ENCODE measurements around the gene NANOS3. TPM values are rescaled to one million over a fixed set of nuclear protein-coding genes. Genes with fewer than 3 reads are reported as not detected.

NANOS3 gene
- total RNA-seq, 3 donors from 2014 or later = 1.5 TPM; not detected in 2

DNA sequence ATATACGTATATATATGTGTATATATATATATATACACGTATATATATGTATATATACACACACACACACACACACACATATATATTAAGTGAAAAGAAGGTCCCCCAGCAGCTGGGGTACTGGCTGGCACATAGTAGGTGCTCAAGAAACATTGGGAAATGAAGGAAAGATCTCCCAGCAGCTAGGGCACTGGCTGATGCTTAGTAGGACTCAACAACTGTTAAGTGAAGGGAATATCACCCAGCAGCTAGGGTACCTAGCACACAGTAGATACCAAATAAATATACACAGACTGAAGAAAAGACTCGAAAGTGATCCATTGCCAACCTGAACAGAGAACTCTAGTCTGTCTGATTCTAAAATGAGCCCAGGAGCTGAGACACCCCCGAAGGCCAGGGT lies 49.1 kb downstream of the NANOS3 start:
- no peaks in the 10 kb centered on the region for H3K36me3 ChIP-seq (ENCODE audit: low read depth)
- intact Hi-C loops (cut with DNase I, micrococcal nuclease) = no loop called here

DNA sequence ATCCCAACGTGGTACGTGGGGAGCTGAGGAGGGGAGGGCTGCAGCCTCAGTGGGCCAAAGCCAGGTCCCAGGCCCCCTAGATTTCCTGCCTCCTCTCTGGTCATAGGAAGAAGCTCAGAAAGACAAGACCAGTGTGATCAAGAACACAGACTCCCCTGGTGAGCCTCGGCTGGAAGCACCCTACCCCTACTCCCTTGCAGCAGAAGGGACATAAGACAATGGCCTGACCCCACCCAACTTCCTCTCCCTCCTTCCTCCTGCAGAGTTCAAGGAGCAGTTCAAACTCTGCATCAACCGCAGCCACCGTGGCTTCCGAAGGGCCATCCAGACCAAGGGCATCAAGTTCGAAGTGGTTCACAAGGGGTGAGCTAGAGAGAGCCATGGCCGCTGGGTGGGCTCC lies 49.8 kb downstream of the NANOS3 start:
- DNase-seq (no peak), ATAC-seq (peak; percentile 21)
- H3K36me3 ChIP-seq (ENCODE audit: low read depth) = no peaks in the 10 kb centered on the region
- TF ChIP-seq, protein P1, sequence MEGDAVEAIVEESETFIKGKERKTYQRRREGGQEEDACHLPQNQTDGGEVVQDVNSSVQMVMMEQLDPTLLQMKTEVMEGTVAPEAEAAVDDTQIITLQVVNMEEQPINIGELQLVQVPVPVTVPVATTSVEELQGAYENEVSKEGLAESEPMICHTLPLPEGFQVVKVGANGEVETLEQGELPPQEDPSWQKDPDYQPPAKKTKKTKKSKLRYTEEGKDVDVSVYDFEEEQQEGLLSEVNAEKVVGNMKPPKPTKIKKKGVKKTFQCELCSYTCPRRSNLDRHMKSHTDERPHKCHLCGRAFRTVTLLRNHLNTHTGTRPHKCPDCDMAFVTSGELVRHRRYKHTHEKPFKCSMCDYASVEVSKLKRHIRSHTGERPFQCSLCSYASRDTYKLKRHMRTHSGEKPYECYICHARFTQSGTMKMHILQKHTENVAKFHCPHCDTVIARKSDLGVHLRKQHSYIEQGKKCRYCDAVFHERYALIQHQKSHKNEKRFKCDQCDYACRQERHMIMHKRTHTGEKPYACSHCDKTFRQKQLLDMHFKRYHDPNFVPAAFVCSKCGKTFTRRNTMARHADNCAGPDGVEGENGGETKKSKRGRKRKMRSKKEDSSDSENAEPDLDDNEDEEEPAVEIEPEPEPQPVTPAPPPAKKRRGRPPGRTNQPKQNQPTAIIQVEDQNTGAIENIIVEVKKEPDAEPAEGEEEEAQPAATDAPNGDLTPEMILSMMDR (IDR thresholded peaks at IDR 0.05) = no peak
- intact Hi-C loops (cut with DNase I, micrococcal nuclease) = no loop called here
- H3K9me3 ChIP-seq = no peaks in the 10 kb centered on the region
- no peak overlapping the region for H3K4me3 ChIP-seq
- H3K4me1 ChIP-seq (ENCODE audit: low read depth) = no peaks in the 10 kb centered on the region

More for the DNA sequence above, 49.1 kb downstream of the NANOS3 start:
- DNase-seq (no peak), ATAC-seq (no peak)
- TF ChIP-seq, protein P1 (IDR thresholded peaks at IDR 0.05) = no peak
- H3K4me3 ChIP-seq = no peak overlapping the region
- no peaks in the 10 kb centered on the region for H3K9me3 ChIP-seq
- H3K4me1 ChIP-seq (ENCODE audit: low read depth) = no peaks in the 10 kb centered on the region

DNA sequence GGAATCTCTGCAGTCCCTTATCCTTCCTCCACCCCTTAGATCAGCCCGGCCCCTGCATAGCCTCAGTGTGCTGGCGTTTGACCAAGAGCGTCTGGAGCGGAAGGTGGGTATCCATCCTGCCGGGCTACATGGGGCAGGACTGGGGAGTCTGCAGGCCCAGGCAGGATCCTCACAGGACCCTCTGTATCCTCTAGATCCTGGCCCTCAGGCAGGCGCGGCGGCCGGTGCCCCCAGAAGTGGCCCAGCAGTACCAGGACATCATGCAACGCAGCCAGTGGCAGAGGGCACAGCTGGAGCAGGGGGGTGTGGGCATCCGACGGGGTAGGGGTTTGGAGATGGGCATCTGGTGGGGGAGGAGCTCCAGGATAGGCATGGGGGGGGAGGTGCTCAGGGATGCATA lies 52.4 kb downstream of the NANOS3 start:
- H3K4me3 ChIP-seq = no peak overlapping the region
- peaks cover 3% of the 10 kb centered on the region for H3K4me1 ChIP-seq (ENCODE audit: low read depth)
- intact Hi-C loops (cut with DNase I, micrococcal nuclease) = no loop called here
- TF ChIP-seq, protein P1 (IDR thresholded peaks at IDR 0.05) = no peak
- no peaks in the 10 kb centered on the region for H3K36me3 ChIP-seq (ENCODE audit: low read depth)
- H3K9me3 ChIP-seq = no peaks in the 10 kb centered on the region
- ATAC-seq (no peak), DNase-seq (no peak)

DNA sequence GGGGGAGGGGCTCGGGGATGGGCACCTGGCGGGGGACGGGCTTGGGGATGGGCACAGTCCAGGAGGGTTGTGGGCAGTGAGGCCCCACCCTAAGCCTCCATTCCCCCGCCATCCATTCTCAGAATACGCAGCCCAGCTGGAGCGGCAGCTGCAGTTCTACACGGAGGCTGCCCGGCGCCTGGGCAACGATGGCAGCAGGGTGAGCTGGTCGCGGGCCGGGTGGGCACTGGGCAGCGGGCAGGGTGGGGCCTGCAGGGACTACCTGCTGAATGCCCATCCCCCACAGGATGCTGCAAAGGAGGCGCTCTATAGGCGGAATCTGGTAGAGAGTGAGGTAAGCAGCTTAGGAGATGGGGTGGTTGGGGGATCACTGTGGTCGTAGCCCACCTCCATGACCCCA lies 53.0 kb downstream of the NANOS3 start:
- Histone ChIP-seq H3K4me1 (ENCODE audit: low read depth) (peaks cover 4% of the 10 kb centered on the region), H3K4me3 (no peak overlapping the region), H3K36me3 (ENCODE audit: low read depth) (no peaks in the 10 kb centered on the region), H3K9me3 (no peaks in the 10 kb centered on the region)
- DNase-seq = no peak
- intact Hi-C loops (cut with DNase I, micrococcal nuclease) = no loop called here
- TF ChIP-seq, protein P1 (IDR thresholded peaks at IDR 0.05) = no peak
- no peak for ATAC-seq

Small RNAs within 50 kb of the gene (microRNA-seq; reads per million reads assigned to microRNA genes)
- 268 reads per million, percentile 73 among the genes with 10 or more reads in this experiment for gene MIR181C
- gene MIR181D = 175 reads per million, percentile 67 among the genes with 10 or more reads in this experiment

Other genes with a start within 250 kb of the NANOS3 start
- gene MRI1, start 112.6 kb upstream of the NANOS3 start, total RNA-seq = 10 to 100 TPM; 24.2 to 32.4 (median 28.7) TPM
- 10 to 100 TPM; 47.8 to 49.5 (median 49.3) TPM for gene C19orf53, start 102.7 kb upstream of the NANOS3 start, total RNA-seq
- 1 to 10 TPM; 4.1 to 4.6 (median 4.1) TPM for gene ZSWIM4, start 81.7 kb upstream of the NANOS3 start, total RNA-seq
- 10 to 100 TPM in 2 of 3 donors, 1 to 10 TPM in 1; 5.5 to 12.9 (median 10.8) TPM for gene BRME1, start 29.0 kb downstream of the NANOS3 start, total RNA-seq
- gene CC2D1A, start 29.1 kb downstream of the NANOS3 start, total RNA-seq = 100 to 1,000 TPM in 2 of 3 donors, 10 to 100 TPM in 1; 68.4 to 118 (median 101) TPM
- 1 to 10 TPM; 1.7 to 3.4 (median 2.9) TPM for gene PODNL1, start 61.3 kb downstream of the NANOS3 start, total RNA-seq
- 10 to 100 TPM; 26.4 to 35.2 (median 34.7) TPM for gene DCAF15, start 75.4 kb downstream of the NANOS3 start, total RNA-seq
- gene RFX1, start 129.2 kb downstream of the NANOS3 start, total RNA-seq = 10 to 100 TPM; 15.8 to 17.9 (median 17.1) TPM
- gene RLN3, start 151.0 kb downstream of the NANOS3 start, total RNA-seq = not detected
- gene IL27RA, start 154.6 kb downstream of the NANOS3 start, total RNA-seq = 1 to 10 TPM; 2.0 to 3.1 (median 2.6) TPM
- gene PALM3, start 184.9 kb downstream of the NANOS3 start, total RNA-seq = 1 to 10 TPM in 2 of 3 donors, under 1 TPM in 1; 0.82 to 1.2 (median 1.0) TPM
- gene MISP3, start 195.7 kb downstream of the NANOS3 start, total RNA-seq = 10 to 100 TPM; 13.6 to 34.2 (median 32.9) TPM
- under 1 TPM in 1 of 3 donors, not detected in 2; 0.27 TPM for gene C19orf67, start 208.6 kb downstream of the NANOS3 start, total RNA-seq
- 10 to 100 TPM; 39.8 to 61.8 (median 49.6) TPM for gene SAMD1, start 213.6 kb downstream of the NANOS3 start, total RNA-seq
- 100 to 1,000 TPM in 1 of 3 donors, 10 to 100 TPM in 2; 75.4 to 100 (median 89.1) TPM for gene PRKACA, start 240.6 kb downstream of the NANOS3 start, total RNA-seq

Measured in mucosa of descending colon (tissue), 3 donors.